Activated CD4-positive, alpha-beta T cell treated with anti-CD3 and anti-CD28 coated beads, Interleukin-2, amount 10 ng/mL, durations not matched to agents 24 days and 14 days (primary cell): ENCODE measurements around the gene STAT4. TPM values are rescaled to one million over a fixed set of nuclear protein-coding genes. Genes with fewer than 3 reads are reported as not detected.
A peak's percentile ranks its signal among the peaks of the same experiment; 100 is the strongest.

ENCODE experiments used
- DNase-seq: peaks from one replicate; pipeline ENCODE4 v3.0.0; 2022
- H3K27ac Mint-ChIP-seq: one replicate; pipeline ENCODE4 v1.8.0; 2022; ENCODE audit warnings: mild to moderate bottlenecking, mixed read lengths
- H3K27me3 Mint-ChIP-seq: one replicate; pipeline ENCODE4 v1.8.0; 2022; ENCODE audit warnings: mixed read lengths
- H3K36me3 Mint-ChIP-seq: one replicate; pipeline ENCODE4 v1.8.0; 2022; ENCODE audit warnings: low read depth, mild to moderate bottlenecking, mixed read lengths
- H3K4me1 Mint-ChIP-seq: one replicate; pipeline ENCODE4 v1.8.0; 2021; ENCODE audit warnings: mixed read lengths
- H3K4me3 Mint-ChIP-seq: one replicate; pipeline ENCODE4 v1.8.0; 2022; ENCODE audit warnings: mild to moderate bottlenecking, moderate library complexity, mixed read lengths
- H3K9me3 Mint-ChIP-seq: one replicate; pipeline ENCODE4 v1.8.0; 2021; ENCODE audit warnings: mixed read lengths
- intact Hi-C: fragments of 100-400 bp; cut with micrococcal nuclease; formaldehyde crosslinking; loops from one replicate; pipeline ENCODE4 v1.15.1; 2023
- total RNA-seq: library from RNA; stranded (reverse); gene quantifications from 2 replicates; pipeline ENCODE4 v1.2.3, GENCODE V29; 2022

The STAT4 gene, protein sequence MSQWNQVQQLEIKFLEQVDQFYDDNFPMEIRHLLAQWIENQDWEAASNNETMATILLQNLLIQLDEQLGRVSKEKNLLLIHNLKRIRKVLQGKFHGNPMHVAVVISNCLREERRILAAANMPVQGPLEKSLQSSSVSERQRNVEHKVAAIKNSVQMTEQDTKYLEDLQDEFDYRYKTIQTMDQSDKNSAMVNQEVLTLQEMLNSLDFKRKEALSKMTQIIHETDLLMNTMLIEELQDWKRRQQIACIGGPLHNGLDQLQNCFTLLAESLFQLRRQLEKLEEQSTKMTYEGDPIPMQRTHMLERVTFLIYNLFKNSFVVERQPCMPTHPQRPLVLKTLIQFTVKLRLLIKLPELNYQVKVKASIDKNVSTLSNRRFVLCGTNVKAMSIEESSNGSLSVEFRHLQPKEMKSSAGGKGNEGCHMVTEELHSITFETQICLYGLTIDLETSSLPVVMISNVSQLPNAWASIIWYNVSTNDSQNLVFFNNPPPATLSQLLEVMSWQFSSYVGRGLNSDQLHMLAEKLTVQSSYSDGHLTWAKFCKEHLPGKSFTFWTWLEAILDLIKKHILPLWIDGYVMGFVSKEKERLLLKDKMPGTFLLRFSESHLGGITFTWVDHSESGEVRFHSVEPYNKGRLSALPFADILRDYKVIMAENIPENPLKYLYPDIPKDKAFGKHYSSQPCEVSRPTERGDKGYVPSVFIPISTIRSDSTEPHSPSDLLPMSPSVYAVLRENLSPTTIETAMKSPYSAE
- 47.9 and 50.8 TPM in 2 replicates for total RNA-seq

GRCh38 chr2:191150600-191151330 is at the start of gene STAT4:
Gene STAT4, minus strand, starts transcription at chr2:191150994. Its CDS starts 2,791 bp downstream, at chr2:191148203.
- Mint-ChIP-seq H3K27ac (peak within 1 kb of the TSS; percentile 92), H3K4me1 (peaks cover 65% of the 10 kb centered on the region), H3K4me3 (peak within 1 kb of the TSS; percentile 91), H3K36me3 (peaks cover 19% of the 10 kb centered on the region), H3K27me3 (no peaks in the 10 kb centered on the region), H3K9me3 (no peaks in the 10 kb centered on the region)
- DNase-seq = peak; percentile 94
- intact Hi-C loops = loop anchor here (1.0 to 5.0 kb wide), 7 partner anchors 22 to 528 kb away; partner anchors contain the start of gene NABP1

- DNase-seq = peak; percentile 38
- H3K4me3 Mint-ChIP-seq = no peak overlapping the region
- H3K27ac Mint-ChIP-seq = no peak overlapping the region
- H3K4me1 Mint-ChIP-seq = peaks cover 35% of the 10 kb centered on the region
- peaks cover 14% of the 10 kb centered on the region for H3K36me3 Mint-ChIP-seq
- H3K27me3 Mint-ChIP-seq = no peaks in the 10 kb centered on the region
- intact Hi-C loops = no loop called here
- H3K9me3 Mint-ChIP-seq = peaks cover 20% of the 10 kb centered on the region
Measured at GRCh38 chr2:191199929-191200512, 49.2 kb upstream of the STAT4 start.

GRCh38 chr2:191198271-191198670 is 47.5 kb upstream of the STAT4 start:
- Mint-ChIP-seq H3K9me3 (peaks cover 20% of the 10 kb centered on the region), H3K36me3 (peaks cover 14% of the 10 kb centered on the region), H3K4me1 (peaks cover 42% of the 10 kb centered on the region), H3K27ac (peak overlapping the region; percentile 22), H3K27me3 (no peaks in the 10 kb centered on the region), H3K4me3 (no peak overlapping the region)
- DNase-seq = peak; percentile 48
- intact Hi-C loops = no loop called here

- Mint-ChIP-seq H3K27me3 (no peaks in the 10 kb centered on the region), H3K36me3 (peaks cover 14% of the 10 kb centered on the region), H3K4me3 (no peak overlapping the region), H3K9me3 (peaks cover 21% of the 10 kb centered on the region), H3K4me1 (peaks cover 37% of the 10 kb centered on the region), H3K27ac (no peak overlapping the region)
- intact Hi-C loops = no loop called here
- DNase-seq = no peak
Measured at GRCh38 chr2:191197096-191197495, 46.3 kb upstream of the STAT4 start.

GRCh38 chr2:191195021-191195420 is 44.2 kb upstream of the STAT4 start:
- no peak overlapping the region for H3K4me3 Mint-ChIP-seq
- H3K36me3 Mint-ChIP-seq = peaks cover 18% of the 10 kb centered on the region
- H3K27ac Mint-ChIP-seq = peak overlapping the region; percentile 94
- peaks cover 33% of the 10 kb centered on the region for H3K4me1 Mint-ChIP-seq
- peak; percentile 48 for DNase-seq
- intact Hi-C loops = loop anchor here (2.0 kb wide), 2 partner anchors 80 to 546 kb away; no protein-coding TSS in a partner anchor
- no peaks in the 10 kb centered on the region for H3K27me3 Mint-ChIP-seq
- peaks cover 19% of the 10 kb centered on the region for H3K9me3 Mint-ChIP-seq

DNA sequence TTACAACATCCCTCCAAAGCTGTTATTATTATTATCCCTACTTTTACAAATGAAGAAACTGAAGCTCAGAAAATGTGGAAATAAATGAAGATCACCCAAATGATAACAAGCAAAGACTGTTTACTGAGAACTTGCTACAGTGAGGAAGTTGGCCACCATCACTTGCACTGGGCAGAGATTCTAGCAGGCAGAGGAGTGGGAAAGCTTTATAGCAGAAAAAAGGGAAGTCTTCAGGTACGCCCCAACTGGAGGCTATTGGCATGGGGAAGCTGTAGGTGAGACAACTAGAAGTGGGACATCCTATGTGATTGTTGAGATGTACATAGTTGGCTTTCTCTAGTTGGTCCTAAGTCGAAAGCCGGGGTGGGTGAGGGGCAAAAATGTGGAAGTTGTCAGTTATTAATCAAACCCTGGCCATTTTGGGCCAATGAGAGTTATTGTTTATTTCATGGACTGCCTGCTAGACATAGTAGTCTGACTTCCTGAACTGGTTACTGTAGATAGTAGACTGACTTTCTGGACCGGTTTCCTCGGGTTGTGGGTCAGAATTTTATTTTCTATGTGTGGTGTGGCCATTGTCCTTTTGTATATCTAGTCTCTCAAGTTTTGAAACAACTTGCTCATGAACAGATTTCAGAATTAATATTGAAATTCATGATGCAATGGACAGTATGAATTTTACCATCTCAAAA is 40.2 kb upstream of the STAT4 start:
- Mint-ChIP-seq H3K27me3 (no peaks in the 10 kb centered on the region), H3K27ac (peak overlapping the region; percentile 27), H3K9me3 (peaks cover 14% of the 10 kb centered on the region), H3K4me1 (peaks cover 43% of the 10 kb centered on the region), H3K36me3 (peaks cover 8% of the 10 kb centered on the region), H3K4me3 (no peak overlapping the region)
- intact Hi-C loops = loop anchor here (5.0 kb wide), 2 partner anchors 309 to 486 kb away; partner anchors contain the start of genes GLS and NABP1
- DNase-seq = peak; percentile 50

- Mint-ChIP-seq H3K4me1 (peaks cover 43% of the 10 kb centered on the region), H3K9me3 (peaks cover 14% of the 10 kb centered on the region), H3K36me3 (peaks cover 7% of the 10 kb centered on the region), H3K4me3 (no peak overlapping the region), H3K27me3 (no peaks in the 10 kb centered on the region), H3K27ac (no peak overlapping the region)
- intact Hi-C loops = loop anchor here (5.0 kb wide), 2 partner anchors 308 to 487 kb away; partner anchors contain the start of genes GLS and NABP1
- peak; percentile 49 for DNase-seq
Measured at GRCh38 chr2:191190435-191190834, 39.6 kb upstream of the STAT4 start.

DNA sequence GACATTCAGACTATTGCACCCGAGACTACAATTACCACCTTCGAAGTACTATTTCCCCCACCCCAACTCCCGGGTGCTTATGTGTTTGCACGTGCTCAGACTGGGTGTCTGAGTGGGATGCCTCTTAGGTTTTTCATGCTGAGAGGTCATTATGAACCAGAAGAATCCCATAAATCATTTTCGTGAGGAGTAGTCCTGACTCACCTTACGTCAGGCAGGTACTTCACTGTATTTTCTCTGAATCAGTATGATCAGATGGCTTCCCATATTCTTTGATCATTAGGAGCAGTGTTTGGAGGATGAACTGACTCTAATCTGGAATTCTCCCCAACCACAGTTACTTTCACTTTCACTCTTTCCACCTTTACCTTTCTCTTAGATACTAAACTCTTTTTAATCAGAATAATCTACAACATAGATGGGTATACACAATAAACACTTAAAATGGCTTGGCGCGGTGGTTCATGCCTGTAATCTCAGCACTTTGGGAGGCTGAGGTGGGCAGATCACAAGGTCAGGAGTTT is 38.4 kb upstream of the STAT4 start:
- Mint-ChIP-seq H3K4me3 (peak overlapping the region; percentile 62), H3K9me3 (peaks cover 14% of the 10 kb centered on the region)

DNA sequence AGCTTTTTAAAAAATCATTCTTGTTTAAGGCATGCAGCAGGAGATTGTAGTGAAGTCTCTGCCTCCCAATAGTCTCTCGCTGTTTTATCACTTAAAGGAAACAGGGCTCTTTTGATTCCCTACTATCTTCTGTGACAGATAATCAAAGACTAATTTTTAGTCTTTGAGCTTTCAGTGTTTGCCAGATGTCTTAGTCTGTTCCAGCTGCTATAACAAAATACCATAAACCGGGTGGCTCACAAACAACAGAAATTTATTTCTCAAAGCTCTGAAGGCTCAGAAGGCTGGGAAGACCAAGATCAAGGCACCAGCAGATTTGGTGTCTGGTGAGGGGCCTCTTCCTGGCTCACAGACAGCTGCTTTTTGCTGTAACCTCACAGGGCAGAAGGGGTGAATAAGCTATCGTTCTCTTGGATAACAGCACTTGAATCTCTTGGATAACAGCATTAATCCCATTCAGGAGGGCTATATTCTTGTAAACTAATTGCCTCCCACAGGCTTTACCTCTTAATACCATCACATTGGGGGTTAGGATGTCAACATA is 37.8 kb upstream of the STAT4 start:
- peaks cover 14% of the 10 kb centered on the region for H3K9me3 Mint-ChIP-seq
- peak; percentile 56 for DNase-seq
- H3K27ac Mint-ChIP-seq = no peak overlapping the region
- intact Hi-C loops = loop anchor here (2.0 kb wide), 1 partner anchor 16 kb away; no protein-coding TSS in a partner anchor
- H3K27me3 Mint-ChIP-seq = no peaks in the 10 kb centered on the region
- H3K4me3 Mint-ChIP-seq = peak overlapping the region; percentile 62
- H3K4me1 Mint-ChIP-seq = peaks cover 34% of the 10 kb centered on the region
- peaks cover 7% of the 10 kb centered on the region for H3K36me3 Mint-ChIP-seq

More for the DNA sequence above, 38.4 kb upstream of the STAT4 start:
- H3K4me1 Mint-ChIP-seq = peaks cover 39% of the 10 kb centered on the region
- DNase-seq = peak; percentile 56
- H3K27ac Mint-ChIP-seq = peak overlapping the region; percentile 41
- H3K36me3 Mint-ChIP-seq = peaks cover 7% of the 10 kb centered on the region
- no peaks in the 10 kb centered on the region for H3K27me3 Mint-ChIP-seq
- intact Hi-C loops = loop anchor here (2.0 kb wide), 1 partner anchor 16 kb away; no protein-coding TSS in a partner anchor

DNA sequence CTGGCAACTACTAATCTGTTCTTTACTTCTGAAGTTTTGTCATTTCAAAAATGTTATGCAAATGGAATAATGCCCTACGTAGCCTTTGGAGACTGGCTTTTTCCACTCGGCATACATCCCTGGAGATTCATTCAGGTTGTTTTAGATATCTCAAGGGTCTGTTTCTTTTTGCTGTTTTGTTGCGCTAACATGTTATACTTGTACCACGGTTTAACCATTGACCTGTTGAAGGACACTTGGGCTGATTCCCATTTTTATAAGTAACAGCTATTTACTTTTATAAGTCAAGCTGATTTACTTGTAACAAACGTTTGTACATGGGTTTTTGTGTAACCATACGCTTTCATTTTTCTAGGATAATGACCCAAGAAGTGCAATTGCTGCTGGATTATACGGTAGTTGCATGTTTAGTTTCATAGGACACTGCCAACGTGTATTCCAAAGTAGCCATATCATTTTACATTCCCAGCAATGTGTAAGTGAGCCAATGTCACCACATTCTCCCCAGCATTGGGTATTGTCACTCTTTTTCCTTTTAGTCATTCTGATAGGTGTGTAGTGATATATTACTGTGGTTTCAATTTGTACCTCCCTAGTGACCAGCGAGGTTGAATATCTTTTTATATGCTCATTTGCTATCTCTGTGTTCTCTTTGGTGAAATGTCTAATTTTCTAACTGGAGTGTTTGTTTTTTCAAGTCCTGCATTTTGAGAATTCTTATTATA is 36.5 kb upstream of the STAT4 start:
- Mint-ChIP-seq H3K4me1 (peaks cover 27% of the 10 kb centered on the region), H3K9me3 (peaks cover 14% of the 10 kb centered on the region), H3K27ac (no peak overlapping the region)

DNA sequence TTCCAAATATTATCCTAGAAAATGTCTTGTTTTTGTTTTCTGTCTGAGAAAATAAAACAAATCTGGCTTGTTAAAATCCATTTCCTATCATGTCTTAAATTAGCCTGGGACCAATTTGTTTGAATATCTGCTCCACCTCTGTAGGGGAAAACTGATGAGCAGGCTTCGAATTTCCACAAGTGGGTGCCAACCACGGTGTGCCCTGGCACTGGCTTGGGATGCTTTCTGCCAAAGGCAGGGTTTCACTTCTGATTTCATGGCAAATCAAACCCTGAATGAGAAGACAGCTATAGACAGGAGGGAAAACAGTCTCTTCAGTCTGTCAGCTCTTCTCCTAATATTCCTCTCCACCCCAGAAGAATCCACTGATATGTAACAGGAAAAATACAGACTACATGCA is 33.7 kb upstream of the STAT4 start:
- H3K4me3 Mint-ChIP-seq = no peak overlapping the region

More for the DNA sequence above, 36.5 kb upstream of the STAT4 start:
- DNase-seq = peak; percentile 24
- Mint-ChIP-seq H3K4me3 (no peak overlapping the region), H3K36me3 (peaks cover 7% of the 10 kb centered on the region), H3K27me3 (no peaks in the 10 kb centered on the region)
- intact Hi-C loops = no loop called here

DNA sequence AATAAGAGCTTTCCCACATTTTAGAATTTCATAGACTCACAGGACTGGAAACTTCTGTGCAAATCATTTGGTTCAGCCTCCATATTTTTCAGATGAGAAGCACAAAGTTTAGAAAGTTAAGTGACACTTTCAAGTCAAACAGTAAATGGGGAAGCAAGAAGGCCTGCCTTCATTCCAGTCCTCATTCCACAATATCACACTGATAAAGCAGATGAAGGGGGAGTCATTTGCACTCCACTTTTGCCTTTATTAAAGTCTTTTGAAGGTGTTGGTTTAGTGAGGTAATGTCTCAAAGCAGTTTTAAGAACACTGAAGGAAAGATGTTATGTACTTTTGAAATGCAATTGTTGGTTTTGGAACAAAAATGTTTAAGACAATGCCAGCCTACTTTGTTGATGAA is 32.7 kb upstream of the STAT4 start:
- Mint-ChIP-seq H3K9me3 (no peaks in the 10 kb centered on the region), H3K4me3 (no peak overlapping the region), H3K27me3 (no peaks in the 10 kb centered on the region), H3K27ac (no peak overlapping the region), H3K36me3 (no peaks in the 10 kb centered on the region), H3K4me1 (peaks cover 12% of the 10 kb centered on the region)
- no peak for DNase-seq
- intact Hi-C loops = no loop called here

More for the DNA sequence above, 33.7 kb upstream of the STAT4 start:
- H3K27me3 Mint-ChIP-seq = no peaks in the 10 kb centered on the region
- intact Hi-C loops = no loop called here
- peaks cover 22% of the 10 kb centered on the region for H3K4me1 Mint-ChIP-seq
- no peak for DNase-seq
- H3K27ac Mint-ChIP-seq = no peak overlapping the region
- H3K36me3 Mint-ChIP-seq = no peaks in the 10 kb centered on the region
- peaks cover 4% of the 10 kb centered on the region for H3K9me3 Mint-ChIP-seq
